Measurements from ENCODE around the gene CRIM1. TPM values are rescaled to one million over a fixed set of nuclear protein-coding genes. Genes with fewer than 3 reads are reported as not detected.
A peak's percentile ranks its signal among the peaks of the same experiment; 100 is the strongest.

CRIM1 gene
- total RNA-seq, 1 donor: 100 TPM

DNA sequence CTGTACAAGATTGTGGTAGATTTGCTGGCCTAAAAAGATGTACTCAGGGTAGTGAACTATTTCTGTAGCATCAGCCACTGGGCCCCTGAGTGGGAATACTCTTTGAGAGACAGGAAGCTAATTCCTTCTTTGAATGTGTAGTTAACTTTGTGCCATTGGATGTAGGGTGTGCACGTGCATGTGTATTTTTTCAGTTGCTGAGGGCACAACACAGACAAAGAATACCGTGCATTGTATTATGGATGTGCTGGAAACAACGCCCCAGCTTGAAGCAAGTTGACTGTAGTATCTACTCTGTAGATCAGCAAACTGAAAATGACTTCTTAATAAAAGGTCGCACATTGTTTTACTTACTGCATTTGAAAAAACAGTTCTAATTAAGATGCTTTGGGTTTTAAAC is 14.1 kb downstream of the CRIM1 start:
- TF ChIP-seq, protein P1, sequence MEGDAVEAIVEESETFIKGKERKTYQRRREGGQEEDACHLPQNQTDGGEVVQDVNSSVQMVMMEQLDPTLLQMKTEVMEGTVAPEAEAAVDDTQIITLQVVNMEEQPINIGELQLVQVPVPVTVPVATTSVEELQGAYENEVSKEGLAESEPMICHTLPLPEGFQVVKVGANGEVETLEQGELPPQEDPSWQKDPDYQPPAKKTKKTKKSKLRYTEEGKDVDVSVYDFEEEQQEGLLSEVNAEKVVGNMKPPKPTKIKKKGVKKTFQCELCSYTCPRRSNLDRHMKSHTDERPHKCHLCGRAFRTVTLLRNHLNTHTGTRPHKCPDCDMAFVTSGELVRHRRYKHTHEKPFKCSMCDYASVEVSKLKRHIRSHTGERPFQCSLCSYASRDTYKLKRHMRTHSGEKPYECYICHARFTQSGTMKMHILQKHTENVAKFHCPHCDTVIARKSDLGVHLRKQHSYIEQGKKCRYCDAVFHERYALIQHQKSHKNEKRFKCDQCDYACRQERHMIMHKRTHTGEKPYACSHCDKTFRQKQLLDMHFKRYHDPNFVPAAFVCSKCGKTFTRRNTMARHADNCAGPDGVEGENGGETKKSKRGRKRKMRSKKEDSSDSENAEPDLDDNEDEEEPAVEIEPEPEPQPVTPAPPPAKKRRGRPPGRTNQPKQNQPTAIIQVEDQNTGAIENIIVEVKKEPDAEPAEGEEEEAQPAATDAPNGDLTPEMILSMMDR (IDR thresholded peaks at IDR 0.05; ENCODE audit: insufficient read depth, low read length): no peak
- H3K4me3 ChIP-seq (ENCODE audit: low read depth, low read length): no peak overlapping the region
- no peak for DNase-seq (ENCODE audit: low read depth)

DNA sequence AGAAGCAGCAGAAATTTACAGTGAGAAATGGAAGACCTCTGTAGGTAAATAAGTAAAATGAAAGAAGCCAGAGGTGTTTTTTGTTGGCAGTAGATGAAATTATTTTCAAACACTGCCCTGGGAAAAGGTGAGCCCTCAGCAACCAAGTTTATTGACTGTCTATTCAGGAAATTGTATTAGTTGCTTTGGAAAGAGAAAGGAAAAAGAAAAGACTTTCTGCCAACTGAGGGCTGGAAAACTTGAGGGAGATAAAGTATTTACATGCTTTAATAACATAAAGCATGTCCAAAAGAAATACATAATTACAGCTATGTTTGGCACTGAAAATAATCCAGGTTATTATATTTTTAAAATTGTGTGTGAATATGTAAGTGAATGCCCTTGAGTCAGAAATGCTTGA is 14.7 kb downstream of the CRIM1 start:
- TF ChIP-seq, protein P1 (IDR thresholded peaks at IDR 0.05; ENCODE audit: insufficient read depth, low read length): no peak

DNA sequence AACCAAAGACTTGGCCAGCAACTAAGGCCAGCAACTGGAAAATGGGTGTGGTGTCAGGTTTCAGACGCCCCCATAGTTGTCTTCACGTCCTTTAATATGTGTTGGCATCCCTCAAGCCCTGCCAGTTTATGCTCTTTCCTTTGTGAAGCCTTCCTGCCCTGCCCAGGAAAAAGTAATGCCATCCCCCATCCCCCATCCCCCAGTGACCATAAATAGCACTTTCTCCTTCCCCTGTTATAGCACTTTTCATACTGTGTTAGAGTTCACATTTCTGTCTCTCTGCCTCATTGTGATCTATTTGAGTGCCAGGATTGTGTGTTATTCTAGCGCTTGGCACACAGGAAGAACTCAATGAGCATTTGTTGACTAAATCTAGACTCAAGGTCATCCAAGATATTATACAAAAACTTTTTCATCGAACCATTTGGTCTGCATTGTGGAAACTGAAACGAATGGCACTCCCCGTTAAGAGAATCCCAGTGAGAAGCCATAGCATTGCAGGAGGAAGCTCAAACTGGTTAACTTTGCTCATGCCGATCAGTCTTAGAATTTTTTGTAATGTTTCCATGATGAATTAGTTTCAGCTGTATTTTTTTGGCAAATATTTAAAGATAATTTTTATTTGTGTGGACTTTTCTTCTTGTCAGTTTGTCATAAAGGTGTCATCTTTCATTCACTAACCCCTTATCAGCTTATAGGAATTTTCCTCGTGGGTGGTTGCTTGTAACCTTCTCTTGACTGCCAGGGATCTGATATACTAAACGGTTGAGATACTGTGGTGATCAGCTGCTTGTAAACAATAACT is 15.7 kb downstream of the CRIM1 start:
- TF ChIP-seq, protein P1 (IDR thresholded peaks at IDR 0.05; ENCODE audit: insufficient read depth, low read length): no peak
- H3K4me3 ChIP-seq (ENCODE audit: low read depth, low read length): no peak overlapping the region
- DNase-seq (ENCODE audit: low read depth): peak; percentile 40

More for the DNA sequence above, 14.7 kb downstream of the CRIM1 start:
- H3K4me3 ChIP-seq (ENCODE audit: low read depth, low read length): no peak overlapping the region
- no peak for DNase-seq (ENCODE audit: low read depth)

DNA sequence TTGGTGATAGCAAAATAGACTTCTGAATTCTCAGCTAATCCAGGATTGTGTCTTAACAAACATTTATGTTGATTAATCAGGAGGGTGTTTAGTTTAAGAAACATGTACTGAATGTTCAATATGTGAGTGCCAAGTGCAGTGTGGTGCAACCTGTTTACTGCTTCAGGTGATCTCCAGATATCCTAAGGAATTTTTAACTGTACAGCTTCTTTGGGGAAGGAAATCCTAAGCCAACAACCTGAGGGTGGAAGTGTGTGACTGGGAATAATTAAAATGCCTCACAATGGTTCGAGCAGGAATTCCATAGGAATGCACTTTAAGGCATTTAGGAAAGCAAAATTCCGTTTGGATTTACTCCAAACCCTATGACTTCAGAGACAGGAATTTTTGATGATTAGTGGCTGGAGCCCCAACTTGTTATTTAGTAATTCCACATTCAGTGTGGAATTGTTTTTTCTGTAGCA is 16.4 kb downstream of the CRIM1 start:
- TF ChIP-seq, protein P1 (IDR thresholded peaks at IDR 0.05; ENCODE audit: insufficient read depth, low read length): no peak
- DNase-seq (ENCODE audit: low read depth): peak; percentile 96
- H3K4me3 ChIP-seq (ENCODE audit: low read depth, low read length): no peak overlapping the region

DNA sequence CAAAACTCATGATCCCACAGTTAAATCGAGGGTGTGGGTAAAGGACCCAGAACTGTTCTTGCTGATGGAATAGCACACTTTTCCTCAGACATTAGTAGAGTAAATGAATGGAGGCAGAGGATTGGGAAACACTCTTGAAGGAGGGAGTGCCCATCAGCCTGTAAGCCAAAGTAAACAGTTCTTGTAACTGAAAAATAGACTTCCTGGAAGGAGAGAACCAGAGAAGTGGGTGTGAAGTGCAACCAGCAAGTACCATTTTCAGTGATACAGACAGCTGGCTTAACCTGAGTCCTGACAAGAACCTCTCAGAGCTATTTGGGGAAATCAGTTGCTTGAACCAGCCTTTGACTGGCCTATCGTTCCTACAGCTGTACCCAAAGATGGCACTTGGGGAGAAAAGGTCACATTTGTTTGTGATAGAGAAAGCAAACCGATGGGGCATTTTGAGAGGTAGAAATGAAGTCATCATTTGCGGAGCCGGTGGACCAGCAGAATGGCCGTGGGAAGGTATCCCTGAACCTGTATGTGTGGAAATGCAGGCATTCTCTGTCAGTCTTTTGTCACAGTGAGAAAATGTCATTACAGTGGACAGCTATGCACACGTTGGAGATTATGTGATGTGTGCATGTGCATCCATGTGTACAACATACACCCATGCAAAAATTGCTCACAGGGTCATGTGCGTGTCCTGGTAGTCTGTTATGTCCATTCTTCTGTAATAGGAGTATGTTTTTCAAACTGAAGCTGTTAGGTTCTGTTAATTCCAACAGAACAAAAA is 17.8 kb downstream of the CRIM1 start:
- DNase-seq (ENCODE audit: low read depth): peak; percentile 90
- TF ChIP-seq, protein P1 (IDR thresholded peaks at IDR 0.05; ENCODE audit: insufficient read depth, low read length): no peak
- H3K4me3 ChIP-seq (ENCODE audit: low read depth, low read length): no peak overlapping the region

DNA sequence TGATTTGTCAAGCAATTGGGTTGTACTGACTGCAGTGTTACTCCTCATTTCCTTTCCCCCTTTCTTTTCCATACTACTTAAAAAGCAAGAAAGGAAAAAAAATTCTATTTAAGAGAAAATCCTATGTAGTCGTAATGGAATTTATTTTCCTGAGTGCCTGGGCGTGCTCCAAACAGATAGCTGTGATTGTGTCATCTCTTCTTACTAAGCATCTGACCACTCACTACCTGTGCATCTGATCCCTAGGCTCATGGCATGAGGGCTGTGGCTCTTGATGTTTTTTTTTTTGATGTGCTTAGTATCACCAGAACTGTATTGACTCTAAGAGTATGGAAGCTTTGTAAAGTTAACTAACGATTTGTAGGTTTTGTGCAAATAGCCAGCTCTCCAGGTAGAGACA is 19.0 kb downstream of the CRIM1 start:
- DNase-seq (ENCODE audit: low read depth): no peak
- no peak overlapping the region for H3K4me3 ChIP-seq (ENCODE audit: low read depth, low read length)
- TF ChIP-seq, protein P1 (IDR thresholded peaks at IDR 0.05; ENCODE audit: insufficient read depth, low read length): no peak

Data from fibroblast of the aortic adventitia (primary cell).